Neural progenitor cell (in vitro differentiated cells): ENCODE measurements around the gene BRD4.

Experiments used
- CTCF ChIP-seq: fragments of 200-600 bp; sonication (generic); IDR thresholded peaks from 2 replicates; pipeline ENCODE4 v1.5.1; 2017; ENCODE audit warnings: antibody characterized with exemption, mild to moderate bottlenecking
- EZH2 ChIP-seq: fragments of 200-600 bp; sonication (generic); IDR thresholded peaks from 2 replicates; pipeline ENCODE4 v1.6.1; 2017; ENCODE audit warnings: antibody characterized with exemption, mild to moderate bottlenecking, moderate library complexity

- TF ChIP-seq CTCF (no peak), EZH2 (no peak)
Observed at GRCh38 chr19:15317392-15318071, 14.8 kb downstream of the BRD4 start.
